CD14-positive monocyte (primary cell): ENCODE measurements around the gene KCNS3. TPM values are rescaled to one million over a fixed set of nuclear protein-coding genes. Genes with fewer than 3 reads are reported as not detected.

ENCODE experiments used
- DNase-seq, 3 donors: peaks; one replicate each; pipeline ENCODE4 v3.0.0-alpha.2; 2011 to 2022
- H2AFZ ChIP-seq: 2 replicates; pipeline ENCODE4 v1.6.0; 2012; ENCODE audit warnings: mild to moderate bottlenecking, low read depth, low read length, inconsistent platforms; ENCODE audit not compliant: insufficient read depth, poor library complexity, severe bottlenecking
- H3K27ac ChIP-seq, 2 donors: 1 replicate in 1 of 2; 2 replicates in 1 of 2; pipeline ENCODE4 v1.5.1; 2012 to 2013; ENCODE audit warnings: low read length in 2 of 2, control low read depth in 1 of 2, inconsistent platforms in 1 of 2, low read depth in 1 of 2, mild to moderate bottlenecking in 1 of 2
- H3K27me3 ChIP-seq, 2 donors: one replicate each; pipeline versions ENCODE4 v1.6.0 to v1.6.1; 2011 to 2013; ENCODE audit warnings: low read length in 2 of 2; ENCODE audit not compliant: control insufficient read depth in 2 of 2, insufficient read depth in 2 of 2
- H3K36me3 ChIP-seq, 2 donors: replicated peaks in 1 of 2; 1 replicate in 1 of 2; 2 replicates in 1 of 2; pipeline versions ENCODE4 v1.5.1 to v1.6.1; 2012 to 2013; ENCODE audit warnings: low read length in 2 of 2, control low read depth in 1 of 2, inconsistent platforms in 1 of 2, mild to moderate bottlenecking in 1 of 2; ENCODE audit not compliant: insufficient read depth in 2 of 2, control insufficient read depth in 1 of 2
- H3K4me1 ChIP-seq, 2 donors: 1 replicate in 1 of 2; 2 replicates in 1 of 2; pipeline versions ENCODE4 v1.5.1 to v1.6.1; 2012 to 2013; ENCODE audit warnings: low read length in 2 of 2, control low read depth in 1 of 2, inconsistent platforms in 1 of 2, mild to moderate bottlenecking in 1 of 2, moderate library complexity in 1 of 2; ENCODE audit not compliant: insufficient read depth in 2 of 2, control insufficient read depth in 1 of 2
- H3K4me2 ChIP-seq: replicated peaks from 2 replicates; pipeline ENCODE3; 2012; ENCODE audit warnings: low read length, moderate library complexity, mild to moderate bottlenecking; ENCODE audit not compliant: poor library complexity, severe bottlenecking; ENCODE audit errors: extremely low read depth
- H3K4me3 ChIP-seq, 3 experiments: fragments of 200-600 bp in 1 of 3; sonication (generic) in 1 of 3; replicated peaks in 1 of 3; 1 replicate in 2 of 3; 2 replicates in 1 of 3; pipeline ENCODE4 v1.5.1; 2011 to 2013; ENCODE audit warnings: low read length in 3 of 3, mild to moderate bottlenecking in 3 of 3, control low read depth in 2 of 3, low read depth in 2 of 3, inconsistent platforms in 1 of 3, moderate library complexity in 1 of 3
- H3K79me2 ChIP-seq: 2 replicates; pipeline ENCODE4 v1.6.0; 2012; ENCODE audit warnings: mild to moderate bottlenecking, control low read depth, inconsistent platforms, low read length, moderate library complexity; ENCODE audit not compliant: insufficient read depth
- H3K9ac ChIP-seq: 2 replicates; pipeline ENCODE4 v1.6.0; 2017; ENCODE audit warnings: low read length, mild to moderate bottlenecking; ENCODE audit not compliant: insufficient read depth, poor library complexity, severe bottlenecking
- H3K9me3 ChIP-seq, 2 donors: replicated peaks in 1 of 2; 1 replicate in 1 of 2; 2 replicates in 1 of 2; pipeline versions ENCODE4 v1.5.1 to v1.6.1; 2012 to 2013; ENCODE audit warnings: low read length in 2 of 2, control low read depth in 1 of 2; ENCODE audit not compliant: control insufficient read depth in 1 of 2, insufficient read depth in 1 of 2
- H4K20me1 ChIP-seq: 2 replicates; pipeline ENCODE4 v1.6.0; 2012; ENCODE audit warnings: mild to moderate bottlenecking, low read length, control low read depth, moderate library complexity; ENCODE audit not compliant: insufficient read depth
- H3K27ac Mint-ChIP-seq, 7 donors: one replicate each; pipeline ENCODE4 v1.8.0; 2020; ENCODE audit warnings: mild to moderate bottlenecking in 7 of 7, mixed read lengths in 7 of 7, moderate library complexity in 6 of 7, inconsistent platforms in 2 of 7
- H3K27me3 Mint-ChIP-seq, 3 donors: one replicate each; pipeline ENCODE4 v1.8.0; 2021 to 2022; ENCODE audit warnings: low read depth in 3 of 3, mild to moderate bottlenecking in 3 of 3, mixed read lengths in 3 of 3, moderate library complexity in 3 of 3, inconsistent platforms in 1 of 3
- H3K36me3 Mint-ChIP-seq, 2 donors: one replicate each; pipeline ENCODE4 v1.8.0; 2020; ENCODE audit warnings: mixed read lengths in 2 of 2, inconsistent platforms in 1 of 2, mild to moderate bottlenecking in 1 of 2
- H3K4me1 Mint-ChIP-seq: one replicate; pipeline ENCODE4 v1.8.0; 2020; ENCODE audit warnings: mild to moderate bottlenecking, mixed read lengths
- H3K4me3 Mint-ChIP-seq, 2 donors: one replicate each; pipeline ENCODE4 v1.8.0; 2020; ENCODE audit warnings: mild to moderate bottlenecking in 2 of 2, mixed read lengths in 2 of 2, moderate library complexity in 1 of 2
- H3K9me3 Mint-ChIP-seq, 7 donors: one replicate each; pipeline ENCODE4 v1.8.0; 2020 to 2022; ENCODE audit warnings: mixed read lengths in 7 of 7, mild to moderate bottlenecking in 6 of 7, moderate library complexity in 6 of 7, inconsistent platforms in 2 of 7
- WGBS: methylation state at CpG from one replicate; pipeline ENCODE4 v1.1.5; 2013; ENCODE audit warnings: missing lambda C conversion rate; ENCODE audit not compliant: insufficient coverage; 5-methylcytosine and 5-hydroxymethylcytosine counted together
- intact Hi-C, 2 donors: fragments of 100-400 bp; cut with micrococcal nuclease; formaldehyde crosslinking; loops; one replicate each; pipeline versions ENCODE4 v1.15.0 to v1.15.1; 2023
- polyA plus RNA-seq, 3 donors: library from polyadenylated mRNA; depleted of rRNA in 1 of 3; unstranded in 2 of 3; stranded (reverse) in 1 of 3; fragments of 300-500 nt in 2 of 3; fragments of >200 nt in 1 of 3; fragmentation: Illumina TruSeq in 2 of 3; gene quantifications; 1 replicate in 2 of 3; 2 replicates in 1 of 3; pipeline ENCODE4 v1.2.3, GENCODE V29; 2012 to 2021
- TF ChIP-seq, protein P1 (sequence below): fragments of 200-600 bp; IDR thresholded peaks from one replicate; pipeline ENCODE4 v1.8.0; 2022; ENCODE audit warnings: antibody characterized with exemption, mild to moderate bottlenecking

KCNS3 gene
- polyA plus RNA-seq, 3 donors: not detected

DNA sequence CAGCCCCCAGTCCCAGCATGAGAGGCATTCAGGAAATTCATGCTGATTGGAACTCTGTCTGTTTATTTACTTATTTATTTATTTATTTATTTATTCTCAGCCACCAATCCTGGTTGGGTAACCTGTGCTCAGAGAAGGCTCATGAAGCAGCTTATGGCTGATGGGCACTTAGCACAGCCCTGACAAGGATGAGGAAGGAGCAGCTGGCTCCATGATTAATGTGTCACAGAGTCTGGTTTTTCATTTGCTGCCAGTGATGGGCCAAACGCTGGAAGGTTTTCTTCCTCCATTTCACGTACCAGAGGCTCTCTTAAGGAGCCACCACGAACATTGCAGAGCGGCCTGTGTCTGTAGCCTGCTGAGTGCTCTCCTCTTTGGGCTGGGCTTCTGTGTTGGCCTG, 28.3 kb upstream of the KCNS3 start:
- Mint-ChIP-seq H3K4me1 (no peaks in the 10 kb centered on the region), H3K27ac (peak overlapping the region in 1 of 7 donors; percentile 45), H3K9me3 (peaks cover 0 to 2% (median 0%) of the 10 kb centered on the region in 7 donors), H3K4me3 (no peak overlapping the region), H3K27me3 (peaks cover 0 to 5% (median 3%) of the 10 kb centered on the region in 3 donors), H3K36me3 (no peaks in the 10 kb centered on the region)
- no peaks in the 10 kb centered on the region for H3K27me3 ChIP-seq
- TF ChIP-seq, protein P1, sequence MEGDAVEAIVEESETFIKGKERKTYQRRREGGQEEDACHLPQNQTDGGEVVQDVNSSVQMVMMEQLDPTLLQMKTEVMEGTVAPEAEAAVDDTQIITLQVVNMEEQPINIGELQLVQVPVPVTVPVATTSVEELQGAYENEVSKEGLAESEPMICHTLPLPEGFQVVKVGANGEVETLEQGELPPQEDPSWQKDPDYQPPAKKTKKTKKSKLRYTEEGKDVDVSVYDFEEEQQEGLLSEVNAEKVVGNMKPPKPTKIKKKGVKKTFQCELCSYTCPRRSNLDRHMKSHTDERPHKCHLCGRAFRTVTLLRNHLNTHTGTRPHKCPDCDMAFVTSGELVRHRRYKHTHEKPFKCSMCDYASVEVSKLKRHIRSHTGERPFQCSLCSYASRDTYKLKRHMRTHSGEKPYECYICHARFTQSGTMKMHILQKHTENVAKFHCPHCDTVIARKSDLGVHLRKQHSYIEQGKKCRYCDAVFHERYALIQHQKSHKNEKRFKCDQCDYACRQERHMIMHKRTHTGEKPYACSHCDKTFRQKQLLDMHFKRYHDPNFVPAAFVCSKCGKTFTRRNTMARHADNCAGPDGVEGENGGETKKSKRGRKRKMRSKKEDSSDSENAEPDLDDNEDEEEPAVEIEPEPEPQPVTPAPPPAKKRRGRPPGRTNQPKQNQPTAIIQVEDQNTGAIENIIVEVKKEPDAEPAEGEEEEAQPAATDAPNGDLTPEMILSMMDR: no peak
- H4K20me1 ChIP-seq: no peaks in the 10 kb centered on the region
- intact Hi-C loops: loop anchor here in 1 of 2 donors (5.0 kb wide), 1 partner anchor 527 kb away; no protein-coding TSS in a partner anchor
- no peak overlapping the region for H3K9ac ChIP-seq
- no peak overlapping the region for H3K4me2 ChIP-seq
- H3K9me3 ChIP-seq: no peaks in the 10 kb centered on the region
- WGBS: 92% methylated on average over 4 of the region's 4 CpGs
- no peak for DNase-seq
- H3K4me3 ChIP-seq: no peak overlapping the region
- H2AFZ ChIP-seq: no peak overlapping the region
- H3K36me3 ChIP-seq: no peaks in the 10 kb centered on the region
- no peak overlapping the region for H3K27ac ChIP-seq
- H3K79me2 ChIP-seq: no peaks in the 10 kb centered on the region
- no peaks in the 10 kb centered on the region for H3K4me1 ChIP-seq

DNA sequence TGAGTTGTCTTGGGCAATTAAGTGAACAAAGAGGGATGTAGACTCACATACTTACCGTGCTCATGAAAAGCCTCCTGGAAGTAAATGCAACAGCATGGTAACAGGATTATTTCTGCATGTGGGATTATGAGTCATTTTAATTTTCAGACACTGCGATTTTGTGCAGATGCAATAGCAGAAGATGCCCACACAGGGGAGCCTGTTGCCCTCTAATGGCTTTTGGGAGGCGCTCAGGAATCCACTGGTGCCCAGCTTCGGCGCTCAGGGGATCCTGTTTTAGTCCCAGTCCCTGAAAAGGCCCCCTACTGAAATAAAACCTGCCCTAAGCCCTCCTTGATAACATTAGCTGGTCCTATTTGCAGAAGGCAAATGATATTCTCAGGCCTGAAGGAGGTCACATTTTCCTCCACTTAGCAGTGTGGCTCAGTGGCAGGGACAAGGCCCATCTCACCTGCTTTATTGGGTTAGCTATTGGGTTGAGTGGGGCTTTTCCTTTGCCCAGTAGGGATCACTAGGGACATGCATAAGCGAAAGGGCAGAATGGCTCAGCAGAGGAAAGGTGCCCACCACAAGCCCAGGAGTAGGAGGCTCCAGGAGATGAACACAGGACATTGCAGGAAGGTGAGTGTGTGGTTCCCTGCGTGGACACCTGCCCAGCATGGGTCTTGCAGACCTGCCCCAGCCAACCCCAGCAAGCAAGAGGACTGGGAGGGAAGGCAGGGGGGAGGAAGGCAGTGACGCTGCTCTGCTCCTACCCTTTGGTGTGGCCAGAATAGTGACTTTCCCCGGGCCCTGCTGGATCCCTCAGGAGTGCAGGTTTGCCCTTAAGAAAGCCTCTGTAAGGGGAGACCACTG, 26.5 kb upstream of the KCNS3 start:
- H3K4me1 ChIP-seq: no peaks in the 10 kb centered on the region
- Mint-ChIP-seq H3K4me1 (no peaks in the 10 kb centered on the region), H3K36me3 (no peaks in the 10 kb centered on the region), H3K9me3 (peaks cover 0 to 6% (median 0%) of the 10 kb centered on the region in 7 donors), H3K4me3 (no peak overlapping the region), H3K27ac (no peak overlapping the region), H3K27me3 (peaks cover 0 to 13% (median 4%) of the 10 kb centered on the region in 3 donors)
- no peak overlapping the region for H3K4me3 ChIP-seq
- H3K27me3 ChIP-seq: peaks cover 0 to under 1% of the 10 kb centered on the region in 2 donors
- DNase-seq: peak; percentile 1 to 12 (median 8)
- TF ChIP-seq, protein P1: peak; percentile 64
- no peak overlapping the region for H3K9ac ChIP-seq
- intact Hi-C loops: loop anchor here in 1 of 2 donors (5.0 kb wide), 1 partner anchor 525 kb away; no protein-coding TSS in a partner anchor
- no peaks in the 10 kb centered on the region for H3K9me3 ChIP-seq
- H2AFZ ChIP-seq: no peak overlapping the region
- H3K36me3 ChIP-seq: no peaks in the 10 kb centered on the region
- H4K20me1 ChIP-seq: no peaks in the 10 kb centered on the region
- no peaks in the 10 kb centered on the region for H3K79me2 ChIP-seq
- 5% methylated on average over 5 of the region's 9 CpGs for WGBS
- H3K27ac ChIP-seq: no peak overlapping the region
- H3K4me2 ChIP-seq: no peak overlapping the region
